SU-DHL-6 (cell line): ENCODE measurements around the gene GRID1.

Experiments used
- CTCF ChIP-seq: fragments of 200-600 bp; sonication (generic); IDR thresholded peaks from one replicate; pipeline ENCODE4 v1.5.1; 2017; ENCODE audit warnings: antibody characterized with exemption, mild to moderate bottlenecking, low read length, moderate library complexity; ENCODE audit not compliant: insufficient read depth, poor library complexity, severe bottlenecking
- EZH2phosphoT487 ChIP-seq: fragments of 200-600 bp; sonication (generic), shearing (Covaris generic); conservative IDR thresholded peaks from 2 replicates; pipeline ENCODE4 v1.6.1; 2018; ENCODE audit warnings: mild to moderate bottlenecking, antibody characterized with exemption, low read length, moderate library complexity, mixed read lengths

- TF ChIP-seq CTCF (no peak), EZH2phosphoT487 (no peak)
Observed at GRCh38 chr10:85864868-85865526, 501.6 kb downstream of the GRID1 start.
